Measurements from ENCODE around the gene ZBTB7C. TPM values are rescaled to one million over a fixed set of nuclear protein-coding genes. Genes with fewer than 3 reads are reported as not detected.

The ZBTB7C gene
- polyA plus RNA-seq, 1 donor (not counting 4 experiments of a cell fraction or from before 2014, with no cell fraction given), result 0.58 TPM

- H3K27ac ChIP-seq (ENCODE audit: control insufficient read depth, insufficient read depth, low read length), result no peak overlapping the region
- H3K9me3 ChIP-seq (ENCODE audit: control insufficient read depth, low read depth, low read length), result no peaks in the 10 kb centered on the region
- H3K27me3 ChIP-seq (ENCODE audit: control insufficient read depth, extremely low read depth, insufficient read depth, low read length), result no peaks in the 10 kb centered on the region
- FAIRE-seq, result no peak
- no peaks in the 10 kb centered on the region for H3K9me1 ChIP-seq (ENCODE audit: control insufficient read depth, extremely low read depth, insufficient read depth, low read length)
- H3K4me2 ChIP-seq (ENCODE audit: control insufficient read depth, extremely low read depth, insufficient read depth, low read depth, low read length), result no peak overlapping the region
- no peak for TF ChIP-seq EZH2 (IDR thresholded peaks at IDR 0.05; ENCODE audit: low read length)
- TF ChIP-seq, protein P1, sequence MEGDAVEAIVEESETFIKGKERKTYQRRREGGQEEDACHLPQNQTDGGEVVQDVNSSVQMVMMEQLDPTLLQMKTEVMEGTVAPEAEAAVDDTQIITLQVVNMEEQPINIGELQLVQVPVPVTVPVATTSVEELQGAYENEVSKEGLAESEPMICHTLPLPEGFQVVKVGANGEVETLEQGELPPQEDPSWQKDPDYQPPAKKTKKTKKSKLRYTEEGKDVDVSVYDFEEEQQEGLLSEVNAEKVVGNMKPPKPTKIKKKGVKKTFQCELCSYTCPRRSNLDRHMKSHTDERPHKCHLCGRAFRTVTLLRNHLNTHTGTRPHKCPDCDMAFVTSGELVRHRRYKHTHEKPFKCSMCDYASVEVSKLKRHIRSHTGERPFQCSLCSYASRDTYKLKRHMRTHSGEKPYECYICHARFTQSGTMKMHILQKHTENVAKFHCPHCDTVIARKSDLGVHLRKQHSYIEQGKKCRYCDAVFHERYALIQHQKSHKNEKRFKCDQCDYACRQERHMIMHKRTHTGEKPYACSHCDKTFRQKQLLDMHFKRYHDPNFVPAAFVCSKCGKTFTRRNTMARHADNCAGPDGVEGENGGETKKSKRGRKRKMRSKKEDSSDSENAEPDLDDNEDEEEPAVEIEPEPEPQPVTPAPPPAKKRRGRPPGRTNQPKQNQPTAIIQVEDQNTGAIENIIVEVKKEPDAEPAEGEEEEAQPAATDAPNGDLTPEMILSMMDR (optimal IDR thresholded peaks at IDR 0.05 in 1 of 3, IDR thresholded peaks at IDR 0.05 in 1 of 3, conservative IDR thresholded peaks at IDR 0.05 in 1 of 3; ENCODE audit: extremely low read depth in 1 of 3, insufficient read depth in 2 of 3, low read length in 3 of 3), result no peak
- no peak for DNase-seq (ENCODE audit: low read depth, low spot score)
- H3K4me1 ChIP-seq (ENCODE audit: control insufficient read depth, extremely low read depth, insufficient read depth, low read length), result peaks cover 14% of the 10 kb centered on the region
- no peak overlapping the region for H3K4me3 ChIP-seq (ENCODE audit: control insufficient read depth in 2 of 3, extremely low read depth in 1 of 3, insufficient read depth in 2 of 3, low read depth in 1 of 3, low read length in 3 of 3)
- no peak overlapping the region for H3K9ac ChIP-seq (ENCODE audit: control insufficient read depth, extremely low read depth, insufficient read depth, low read length)
- H3K79me2 ChIP-seq (ENCODE audit: control insufficient read depth, insufficient read depth, low read length), result no peaks in the 10 kb centered on the region
- dilution Hi-C loops (cut with MboI; ENCODE audit: extremely low pct_ligation_motif_present, low sequenced_read_pairs), result no loop called here
- H3K36me3 ChIP-seq (ENCODE audit: control insufficient read depth in 2 of 2, extremely low read depth in 1 of 2, insufficient read depth in 2 of 2, low read length in 2 of 2), result no peaks in the 10 kb centered on the region
- H2AFZ ChIP-seq (ENCODE audit: control insufficient read depth, low read length), result no peak overlapping the region
- H4K20me1 ChIP-seq (ENCODE audit: control insufficient read depth, extremely low read depth, insufficient read depth, low read length), result no peaks in the 10 kb centered on the region
Observed at GRCh38 chr18:48376406-48376805, 32.8 kb downstream of the ZBTB7C start.

- H4K20me1 ChIP-seq (ENCODE audit: control insufficient read depth, extremely low read depth, insufficient read depth, low read length), result no peaks in the 10 kb centered on the region
- H2AFZ ChIP-seq (ENCODE audit: control insufficient read depth, low read length), result peak overlapping the region; percentile 14
- H3K27me3 ChIP-seq (ENCODE audit: control insufficient read depth, extremely low read depth, insufficient read depth, low read length), result no peaks in the 10 kb centered on the region
- H3K79me2 ChIP-seq (ENCODE audit: control insufficient read depth, insufficient read depth, low read length), result no peaks in the 10 kb centered on the region
- peak overlapping the region in 1 of 3 experiments; percentile 28 for H3K4me3 ChIP-seq (ENCODE audit: control insufficient read depth in 2 of 3, extremely low read depth in 1 of 3, insufficient read depth in 2 of 3, low read depth in 1 of 3, low read length in 3 of 3)
- peak overlapping the region; percentile 46 for H3K4me2 ChIP-seq (ENCODE audit: control insufficient read depth, extremely low read depth, insufficient read depth, low read depth, low read length)
- H3K36me3 ChIP-seq (ENCODE audit: control insufficient read depth in 2 of 2, extremely low read depth in 1 of 2, insufficient read depth in 2 of 2, low read length in 2 of 2), result no peaks in the 10 kb centered on the region
- dilution Hi-C loops (cut with MboI; ENCODE audit: extremely low pct_ligation_motif_present, low sequenced_read_pairs), result no loop called here
- no peak overlapping the region for H3K27ac ChIP-seq (ENCODE audit: control insufficient read depth, insufficient read depth, low read length)
- TF ChIP-seq, protein P1 (optimal IDR thresholded peaks at IDR 0.05 in 1 of 3, IDR thresholded peaks at IDR 0.05 in 1 of 3, conservative IDR thresholded peaks at IDR 0.05 in 1 of 3; ENCODE audit: extremely low read depth in 1 of 3, insufficient read depth in 2 of 3, low read length in 3 of 3), result no peak
- no peak for TF ChIP-seq EZH2 (IDR thresholded peaks at IDR 0.05; ENCODE audit: low read length)
- H3K4me1 ChIP-seq (ENCODE audit: control insufficient read depth, extremely low read depth, insufficient read depth, low read length), result peaks cover 14% of the 10 kb centered on the region
- no peak overlapping the region for H3K9ac ChIP-seq (ENCODE audit: control insufficient read depth, extremely low read depth, insufficient read depth, low read length)
- no peaks in the 10 kb centered on the region for H3K9me3 ChIP-seq (ENCODE audit: control insufficient read depth, low read depth, low read length)
- FAIRE-seq (peak; percentile 93), DNase-seq (ENCODE audit: low read depth, low spot score) (no peak)
- H3K9me1 ChIP-seq (ENCODE audit: control insufficient read depth, extremely low read depth, insufficient read depth, low read length), result no peaks in the 10 kb centered on the region
Observed at GRCh38 chr18:48375150-48375800, 33.9 kb downstream of the ZBTB7C start.
